Effector memory CD4-positive, alpha-beta T cell (primary cell): ENCODE data around the gene CELSR2.

Experiments used
- DNase-seq, 3 donors: peaks; one replicate each; pipeline ENCODE4 v3.0.0-alpha.2; 2020
- H3K27ac ChIP-seq: 2 replicates; pipeline ENCODE4 v1.7.0; 2013; ENCODE audit warnings: mild to moderate bottlenecking, low read length, moderate library complexity; ENCODE audit not compliant: insufficient read depth, poor library complexity, severe bottlenecking
- H3K27me3 ChIP-seq: replicated peaks from 2 replicates; pipeline ENCODE4 v1.7.0; 2013; ENCODE audit warnings: mild to moderate bottlenecking, low read length; ENCODE audit not compliant: insufficient read depth, control insufficient read depth, poor library complexity, severe bottlenecking
- H3K36me3 ChIP-seq: 2 replicates; pipeline ENCODE4 v1.7.0; 2013; ENCODE audit warnings: mild to moderate bottlenecking, low read length, moderate library complexity; ENCODE audit not compliant: control insufficient read depth, insufficient read depth
- H3K4me1 ChIP-seq: 2 replicates; pipeline ENCODE4 v1.7.0; 2013; ENCODE audit warnings: low read length, mild to moderate bottlenecking; ENCODE audit not compliant: control insufficient read depth, insufficient read depth, poor library complexity, severe bottlenecking
- H3K4me3 ChIP-seq: 2 replicates; pipeline ENCODE4 v1.7.0; 2013; ENCODE audit warnings: low read length, low read depth, mild to moderate bottlenecking; ENCODE audit not compliant: insufficient read depth, poor library complexity, severe bottlenecking
- H3K9me3 ChIP-seq: 2 replicates; pipeline ENCODE4 v1.7.0; 2013; ENCODE audit warnings: mild to moderate bottlenecking, low read length, moderate library complexity; ENCODE audit not compliant: control insufficient read depth

The CELSR2 gene

GRCh38 chr1:109292364-109292763 is 43.0 kb downstream of the CELSR2 start:
- H3K9me3 ChIP-seq: no peaks in the 10 kb centered on the region
- H3K4me1 ChIP-seq: no peaks in the 10 kb centered on the region
- H3K4me3 ChIP-seq: no peak overlapping the region
- no peak for DNase-seq
- H3K36me3 ChIP-seq: no peaks in the 10 kb centered on the region
- H3K27ac ChIP-seq: no peak overlapping the region
- H3K27me3 ChIP-seq: no peaks in the 10 kb centered on the region

GRCh38 chr1:109293026-109293425 is 43.7 kb downstream of the CELSR2 start:
- Histone ChIP-seq H3K27me3 (peaks cover 3% of the 10 kb centered on the region), H3K4me3 (no peak overlapping the region), H3K36me3 (no peaks in the 10 kb centered on the region), H3K9me3 (no peaks in the 10 kb centered on the region), H3K27ac (no peak overlapping the region), H3K4me1 (no peaks in the 10 kb centered on the region)
- DNase-seq: no peak

GRCh38 chr1:109294481-109294880 is 45.1 kb downstream of the CELSR2 start:
- no peaks in the 10 kb centered on the region for H3K36me3 ChIP-seq
- DNase-seq: no peak
- H3K27ac ChIP-seq: no peak overlapping the region
- no peaks in the 10 kb centered on the region for H3K9me3 ChIP-seq
- H3K4me1 ChIP-seq: no peaks in the 10 kb centered on the region
- no peak overlapping the region for H3K4me3 ChIP-seq
- H3K27me3 ChIP-seq: peaks cover 3% of the 10 kb centered on the region

- H3K36me3 ChIP-seq: no peaks in the 10 kb centered on the region
- H3K4me1 ChIP-seq: no peaks in the 10 kb centered on the region
- H3K27ac ChIP-seq: no peak overlapping the region
- H3K4me3 ChIP-seq: no peak overlapping the region
- no peaks in the 10 kb centered on the region for H3K9me3 ChIP-seq
- H3K27me3 ChIP-seq: peaks cover 3% of the 10 kb centered on the region
- DNase-seq: no peak
These were observed 46.5 kb downstream of the CELSR2 start for GRCh38 chr1:109295712-109296415.

- Histone ChIP-seq H3K4me3 (no peak overlapping the region), H3K9me3 (no peaks in the 10 kb centered on the region), H3K36me3 (no peaks in the 10 kb centered on the region), H3K27me3 (peaks cover 3% of the 10 kb centered on the region), H3K27ac (no peak overlapping the region), H3K4me1 (no peaks in the 10 kb centered on the region)
- no peak for DNase-seq
These were observed 47.4 kb downstream of the CELSR2 start for GRCh38 chr1:109296782-109297181.

GRCh38 chr1:109298666-109299557 is 49.6 kb downstream of the CELSR2 start:
- no peak overlapping the region for H3K27ac ChIP-seq
- H3K4me3 ChIP-seq: no peak overlapping the region
- no peaks in the 10 kb centered on the region for H3K4me1 ChIP-seq
- no peaks in the 10 kb centered on the region for H3K9me3 ChIP-seq
- peaks cover 3% of the 10 kb centered on the region for H3K27me3 ChIP-seq
- H3K36me3 ChIP-seq: no peaks in the 10 kb centered on the region
- no peak for DNase-seq

- no peak for DNase-seq
- Histone ChIP-seq H3K4me3 (no peak overlapping the region), H3K9me3 (no peaks in the 10 kb centered on the region), H3K27me3 (peaks cover 3% of the 10 kb centered on the region), H3K4me1 (no peaks in the 10 kb centered on the region), H3K27ac (no peak overlapping the region), H3K36me3 (no peaks in the 10 kb centered on the region)
These were observed 50.4 kb downstream of the CELSR2 start for GRCh38 chr1:109299558-109300343.

GRCh38 chr1:109300650-109301151 is 51.4 kb downstream of the CELSR2 start:
- Histone ChIP-seq H3K9me3 (no peaks in the 10 kb centered on the region), H3K4me3 (no peak overlapping the region), H3K27ac (no peak overlapping the region), H3K27me3 (peaks cover 3% of the 10 kb centered on the region), H3K36me3 (no peaks in the 10 kb centered on the region), H3K4me1 (no peaks in the 10 kb centered on the region)
- DNase-seq: no peak

- Histone ChIP-seq H3K36me3 (no peaks in the 10 kb centered on the region), H3K4me1 (no peaks in the 10 kb centered on the region), H3K4me3 (no peak overlapping the region), H3K27ac (no peak overlapping the region), H3K9me3 (no peaks in the 10 kb centered on the region), H3K27me3 (peaks cover 3% of the 10 kb centered on the region)
- DNase-seq: no peak
These were observed 52.5 kb downstream of the CELSR2 start for GRCh38 chr1:109301874-109302273.
